KMS-11 (cell line): ENCODE data around the gene FAH.
"Not testable (repeated sequence)": the region's sequence is repeated elsewhere in the genome, so short reads cannot be mapped to it uniquely, and the experiment has no call there.

ENCODE experiments used
- H2AFZ ChIP-seq: fragments of 200-600 bp; sonication (generic); 2 replicates; pipeline ENCODE4 v1.6.1; 2016; ENCODE audit warnings: antibody characterized with exemption, mixed run types, low read depth
- H3K27ac ChIP-seq: fragments of 200-600 bp; sonication (generic); 2 replicates; pipeline ENCODE4 v1.6.1; 2016; ENCODE audit warnings: mild to moderate bottlenecking, mixed run types
- H3K27me3 ChIP-seq: fragments of 200-600 bp; sonication (generic); 2 replicates; pipeline ENCODE4 v1.6.1; 2017; ENCODE audit warnings: mild to moderate bottlenecking, low read depth, mixed run types, moderate library complexity; ENCODE audit not compliant: insufficient read depth
- H3K36me3 ChIP-seq: fragments of 200-600 bp; sonication (generic); 2 replicates; pipeline ENCODE4 v1.6.1; 2017; ENCODE audit warnings: mild to moderate bottlenecking, mixed run types; ENCODE audit not compliant: insufficient read depth
- H3K4me1 ChIP-seq: fragments of 200-600 bp; sonication (generic); 2 replicates; pipeline ENCODE4 v1.6.1; 2016; ENCODE audit warnings: mild to moderate bottlenecking, low read depth, mixed run types; ENCODE audit not compliant: poor library complexity, severe bottlenecking
- H3K4me2 ChIP-seq: fragments of 200-600 bp; sonication (generic); 2 replicates; pipeline ENCODE4 v1.7.0; 2016; ENCODE audit warnings: mild to moderate bottlenecking, mixed run types
- H3K4me3 ChIP-seq: fragments of 200-600 bp; sonication (generic); IDR thresholded peaks from 2 replicates; pipeline ENCODE4 v1.6.1; 2017; ENCODE audit warnings: low read depth, low read length, mixed read lengths; ENCODE audit not compliant: insufficient read depth
- H3K79me2 ChIP-seq: fragments of 200-600 bp; sonication (generic); 2 replicates; pipeline ENCODE4 v1.6.1; 2016; ENCODE audit warnings: low read depth, mixed run types; ENCODE audit not compliant: insufficient read depth
- H3K9ac ChIP-seq: fragments of 200-600 bp; sonication (generic); 2 replicates; pipeline ENCODE4 v1.6.1; 2016; ENCODE audit warnings: mild to moderate bottlenecking, mixed run types
- H4K20me1 ChIP-seq: fragments of 200-600 bp; sonication (generic); 2 replicates; pipeline ENCODE4 v1.6.1; 2016; ENCODE audit warnings: mild to moderate bottlenecking, mixed run types; ENCODE audit not compliant: insufficient read depth
- CTCF ChIP-seq: fragments of 200-600 bp; sonication (generic); conservative IDR thresholded peaks from 2 replicates; pipeline ENCODE4 v1.6.1; 2017; ENCODE audit warnings: low read depth, mild to moderate bottlenecking, antibody characterized with exemption, low read length, moderate library complexity, mixed read lengths

The FAH gene

GRCh38 chr15:80152180-80152895 is 461 bp upstream of the FAH start:
- no peak for TF ChIP-seq CTCF
- no peak overlapping the region for H3K4me3 ChIP-seq
- H3K27ac ChIP-seq, result no peak overlapping the region; the same call in 1 of the 2 replicates
- no peaks in the 10 kb centered on the region; the same call in 1 of the 2 replicates for H3K79me2 ChIP-seq
- peak overlapping the region; percentile 63; the same call in 1 of the 2 replicates for H3K9ac ChIP-seq
- H3K4me1 ChIP-seq, result peaks cover 15% of the 10 kb centered on the region
- H4K20me1 ChIP-seq, result no peaks in the 10 kb centered on the region
- peak overlapping the region; percentile 33 for H3K4me2 ChIP-seq
- no peaks in the 10 kb centered on the region for H3K27me3 ChIP-seq
- no peaks in the 10 kb centered on the region for H3K36me3 ChIP-seq
- peak overlapping the region; percentile 84 for H2AFZ ChIP-seq

- Histone ChIP-seq H2AFZ (0 out of 2 replicates have a peak overlapping the region, but pooled peaks have one; percentile 45), H3K4me3 (no peak overlapping the region), H3K9ac (peak overlapping the region; percentile 63; the same call in 1 of the 2 replicates), H4K20me1 (no peaks in the 10 kb centered on the region), H3K4me2 (peak overlapping the region; percentile 81), H3K27ac (peak overlapping the region; percentile 59; the same call in 1 of the 2 replicates), H3K4me1 (peaks cover 15% of the 10 kb centered on the region), H3K36me3 (no peaks in the 10 kb centered on the region), H3K79me2 (no peaks in the 10 kb centered on the region; the same call in 1 of the 2 replicates), H3K27me3 (no peaks in the 10 kb centered on the region)
- TF ChIP-seq CTCF, result no peak
Observed at GRCh38 chr15:80153900-80154299, 1.1 kb downstream of the FAH start.

- H3K4me1 ChIP-seq, result peaks cover 15% of the 10 kb centered on the region
- H3K4me2 ChIP-seq, result peak overlapping the region; percentile 81; the same call in 1 of the 2 replicates
- no peak overlapping the region for H3K4me3 ChIP-seq
- H4K20me1 ChIP-seq, result no peaks in the 10 kb centered on the region
- no peak overlapping the region for H3K27ac ChIP-seq
- no peaks in the 10 kb centered on the region; the same call in 1 of the 2 replicates for H3K79me2 ChIP-seq
- H3K36me3 ChIP-seq, result no peaks in the 10 kb centered on the region
- no peak for TF ChIP-seq CTCF
- no peak overlapping the region for H2AFZ ChIP-seq
- no peaks in the 10 kb centered on the region for H3K27me3 ChIP-seq
- H3K9ac ChIP-seq, result no peak overlapping the region; the same call in 1 of the 2 replicates
Observed at GRCh38 chr15:80154336-80154735, 1.5 kb downstream of the FAH start.

- Histone ChIP-seq H3K27me3 (no peaks in the 10 kb centered on the region), H3K27ac (no peak overlapping the region), H3K4me3 (no peak overlapping the region), H3K79me2 (no peaks in the 10 kb centered on the region; the same call in 1 of the 2 replicates), H3K9ac (no peak overlapping the region), H3K4me1 (peaks cover 21% of the 10 kb centered on the region), H3K36me3 (no peaks in the 10 kb centered on the region), H4K20me1 (no peaks in the 10 kb centered on the region), H2AFZ (no peak overlapping the region), H3K4me2 (no peak overlapping the region; the same call in 1 of the 2 replicates)
- TF ChIP-seq CTCF, result no peak
Observed at GRCh38 chr15:80155001-80155377, 2.2 kb downstream of the FAH start.

GRCh38 chr15:80155378-80156175 is 2.8 kb downstream of the FAH start:
- not testable (repeated sequence) for H3K27me3 ChIP-seq, H3K27ac ChIP-seq, H3K79me2 ChIP-seq, H4K20me1 ChIP-seq, H3K4me3 ChIP-seq, H3K36me3 ChIP-seq, H2AFZ ChIP-seq, H3K4me2 ChIP-seq, H3K9ac ChIP-seq
- H3K4me1 ChIP-seq, result peaks cover 26% of the 10 kb centered on the region
